HepG2 (cell line): ENCODE data around the gene RBBP8NL.

Experiments used
- ATF6 ChIP-seq: sonication (generic); formaldehyde crosslinking; conservative IDR thresholded peaks from 2 replicates; pipeline ENCODE4 v1.4.0; 2020; ENCODE audit warnings: missing genetic modification reagents
- CENPT ChIP-seq: sonication (generic); formaldehyde crosslinking; IDR thresholded peaks from 2 replicates; pipeline ENCODE4 v1.8.0; 2022; ENCODE audit warnings: low read depth, mild to moderate bottlenecking, moderate library complexity, missing genetic modification reagents
- CTCF ChIP-seq: sonication (generic); formaldehyde crosslinking; IDR thresholded peaks from 2 replicates; pipeline ENCODE4 v1.5.0; 2020; ENCODE audit warnings: mild to moderate bottlenecking, missing genetic modification reagents, moderate library complexity
- EP300 ChIP-seq, 3 experiments: sonication (generic) in 1 of 3; formaldehyde crosslinking in 1 of 3; IDR thresholded peaks; 2 replicates each; pipeline versions ENCODE4 v1.5.1 to v1.6.1; 2011 to 2020; ENCODE audit warnings: low read depth in 2 of 3, low read length in 2 of 3, borderline replicate concordance in 1 of 3, improper control_type of control experiment in 1 of 3, mild to moderate bottlenecking in 1 of 3, missing genetic modification reagents in 1 of 3, moderate library complexity in 1 of 3
- EZH2 ChIP-seq: conservative IDR thresholded peaks from 2 replicates; pipeline ENCODE4 v1.6.1; 2012; ENCODE audit warnings: mild to moderate bottlenecking, low read depth, low read length, moderate library complexity
- FOXO4 ChIP-seq: sonication (generic); formaldehyde crosslinking; conservative IDR thresholded peaks from 2 replicates; pipeline ENCODE4 v1.8.1; 2023; ENCODE audit warnings: missing genetic modification reagents
- HMGXB4 ChIP-seq, 2 experiments: sonication (generic) in 1 of 2; formaldehyde crosslinking in 1 of 2; IDR thresholded peaks; 2 replicates each; pipeline versions ENCODE4 v1.4.0 to v1.6.1; 2018 to 2020; ENCODE audit warnings: missing genetic modification reagents in 2 of 2, borderline replicate concordance in 1 of 2, low read depth in 1 of 2, mild to moderate bottlenecking in 1 of 2, missing biosample characterization in 1 of 2
- HNRNPL ChIP-seq: fragments of 200-400 bp; formaldehyde crosslinking; IDR thresholded peaks from 2 replicates; pipeline ENCODE4 v1.6.1; 2017; ENCODE audit warnings: mild to moderate bottlenecking, low read depth, low read length
- MAX ChIP-seq: IDR thresholded peaks from 2 replicates; pipeline ENCODE4 v1.6.1; 2012; ENCODE audit warnings: inconsistent platforms
- NFRKB ChIP-seq: fragments of 450-650 bp; IDR thresholded peaks from 2 replicates; pipeline ENCODE4 v1.6.1; 2017
- NR2F6 ChIP-seq, 2 experiments: IDR thresholded peaks; 2 replicates each; pipeline ENCODE4 v1.6.1; 2016; ENCODE audit warnings: antibody characterized with exemption in 1 of 2, mild to moderate bottlenecking in 1 of 2
- ZBTB46 ChIP-seq: sonication (generic); formaldehyde crosslinking; IDR thresholded peaks from 2 replicates; pipeline ENCODE4 v1.4.0; 2020; ENCODE audit warnings: mild to moderate bottlenecking, missing genetic modification reagents, borderline replicate concordance
- ZNF788 ChIP-seq: sonication (generic); formaldehyde crosslinking; IDR thresholded peaks from 2 replicates; pipeline ENCODE4 v1.5.0; 2020; ENCODE audit warnings: mild to moderate bottlenecking, missing genetic modification reagents, borderline replicate concordance

- TF ChIP-seq HMGXB4 (CRISPR knock-in tag; IDR thresholded peaks at IDR 0.05; ENCODE audit: borderline replicate concordance in 1 of 2, low read depth in 1 of 2) (no peak), EZH2 (no peak), NR2F6 (IDR thresholded peaks at IDR 0.05) (no peak), NR2F6 (CRISPR knock-in tag; IDR thresholded peaks at IDR 0.05) (no peak), CTCF (CRISPR knock-in tag) (no peak), ZNF788 (CRISPR knock-in tag) (no peak), CENPT (no peak), EP300 (IDR thresholded peaks at IDR 0.05; ENCODE audit: low read depth in 2 of 2, low read length in 2 of 2) (no peak), EP300 (CRISPR knock-in tag; IDR thresholded peaks at IDR 0.05; ENCODE audit: borderline replicate concordance) (no peak), HNRNPL (no peak), FOXO4 (no peak), MAX (no peak), NFRKB (no peak), ATF6 (CRISPR knock-in tag) (no peak), ZBTB46 (CRISPR knock-in tag) (no peak)
These were observed 27.3 kb downstream of the RBBP8NL start for GRCh38 chr20:62400021-62400420.
